ENCODE measurements around the gene INPP5A. TPM values are rescaled to one million over a fixed set of nuclear protein-coding genes. Genes with fewer than 3 reads are reported as not detected.

INPP5A gene
- total RNA-seq, 1 donor from 2014 or later, result 14.2 TPM

- H3K4me1 ChIP-seq, result peaks cover 14% of the 10 kb centered on the region
- Mint-ChIP-seq H3K9me3 (no peaks in the 10 kb centered on the region), H3K4me1 (peaks cover 9% of the 10 kb centered on the region), H3K27me3 (ENCODE audit: insufficient read depth, low read depth) (peaks cover 3% of the 10 kb centered on the region), H3K27ac (no peak overlapping the region), H3K4me3 (no peak overlapping the region), H3K36me3 (no peaks in the 10 kb centered on the region)
- H3K4me2 ChIP-seq, result peak overlapping the region; percentile 27
- no peak overlapping the region for H3K27ac ChIP-seq
- peaks cover 2% of the 10 kb centered on the region for H4K20me1 ChIP-seq (ENCODE audit: low read depth)
- no peak overlapping the region for H2AFZ ChIP-seq (replicated peaks)
- H3K9ac ChIP-seq, result peak overlapping the region; percentile 1
- H3K9me3 ChIP-seq (ENCODE audit: low read depth), result no peaks in the 10 kb centered on the region
- TF ChIP-seq EZH2phosphoT487 (IDR thresholded peaks at IDR 0.05) (no peak), EZH2 (IDR thresholded peaks at IDR 0.05) (no peak), CTCF (IDR thresholded peaks at IDR 0.05) (no peak)
- H3K79me2 ChIP-seq (ENCODE audit: low read depth), result no peaks in the 10 kb centered on the region
- no peak for DNase-seq (ENCODE audit: low spot score)
- no peaks in the 10 kb centered on the region for H3K36me3 ChIP-seq
- H3F3A ChIP-seq (ENCODE audit: low read depth), result no peaks in the 10 kb centered on the region
- no peaks in the 10 kb centered on the region for H3K27me3 ChIP-seq
- H3K4me3 ChIP-seq, result no peak overlapping the region
Measured at GRCh38 chr10:132648072-132648850, 110.7 kb downstream of the INPP5A start.

- Mint-ChIP-seq H3K27ac (no peak overlapping the region), H3K4me1 (peaks cover 9% of the 10 kb centered on the region)
Measured at GRCh38 chr10:132648851-132649528, 111.4 kb downstream of the INPP5A start.

DNA sequence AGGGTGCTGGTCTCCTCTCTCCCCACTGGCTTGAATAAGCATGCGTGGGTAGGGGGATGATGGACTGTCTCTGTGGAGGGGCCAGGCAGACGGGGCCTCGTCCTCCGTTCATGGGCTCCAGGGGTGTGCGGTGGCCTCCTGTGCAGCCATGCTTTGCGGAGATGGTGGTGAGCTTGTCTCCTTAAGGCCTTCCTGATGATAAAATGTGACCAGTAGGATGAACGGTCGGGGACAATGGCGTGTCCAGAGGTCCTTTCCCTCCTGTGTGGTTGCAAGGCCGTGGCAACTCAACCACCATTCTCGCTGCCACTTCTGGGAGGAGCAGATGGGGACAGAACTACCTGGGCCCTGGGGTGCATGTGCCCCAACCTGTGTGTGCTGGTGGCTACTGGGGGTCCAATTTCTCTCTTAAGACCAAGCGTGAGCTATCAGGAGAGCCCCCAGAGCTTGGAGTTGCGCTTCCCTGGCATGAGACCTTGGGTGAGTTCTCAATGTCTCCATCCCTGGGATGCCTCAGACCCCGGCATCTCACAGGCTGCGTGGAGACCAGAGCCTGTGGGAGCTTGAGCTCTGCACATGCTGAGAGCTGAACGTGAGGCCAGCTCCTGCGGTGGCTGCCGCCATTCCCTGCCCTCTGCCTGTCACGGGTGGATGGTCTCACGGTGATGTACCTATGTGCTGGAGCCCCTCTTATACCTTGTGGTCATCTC, 112.2 kb downstream of the INPP5A start:
- TF ChIP-seq EZH2 (IDR thresholded peaks at IDR 0.05) (no peak), CTCF (IDR thresholded peaks at IDR 0.05) (no peak), EZH2phosphoT487 (IDR thresholded peaks at IDR 0.05) (no peak)
- Histone ChIP-seq H3K36me3 (no peaks in the 10 kb centered on the region), H3K9me3 (ENCODE audit: low read depth) (no peaks in the 10 kb centered on the region)

More at GRCh38 chr10:132648851-132649528, 111.4 kb downstream of the INPP5A start:
- no peak for DNase-seq (ENCODE audit: low spot score)
- no peaks in the 10 kb centered on the region for H3K27me3 ChIP-seq
- no peak overlapping the region for H2AFZ ChIP-seq (replicated peaks)
- Mint-ChIP-seq H3K4me3 (no peak overlapping the region), H3K36me3 (no peaks in the 10 kb centered on the region), H3K27me3 (ENCODE audit: insufficient read depth, low read depth) (peaks cover 3% of the 10 kb centered on the region), H3K9me3 (no peaks in the 10 kb centered on the region)
- H3K4me1 ChIP-seq, result peaks cover 14% of the 10 kb centered on the region
- no peaks in the 10 kb centered on the region for H3F3A ChIP-seq (ENCODE audit: low read depth)
- H3K9ac ChIP-seq, result peak overlapping the region; percentile 1
- H3K36me3 ChIP-seq, result no peaks in the 10 kb centered on the region
- no peak overlapping the region for H3K4me3 ChIP-seq
- no peak overlapping the region for H3K27ac ChIP-seq
- no peaks in the 10 kb centered on the region for H3K9me3 ChIP-seq (ENCODE audit: low read depth)
- no peaks in the 10 kb centered on the region for H3K79me2 ChIP-seq (ENCODE audit: low read depth)
- no peak for TF ChIP-seq EZH2phosphoT487 (IDR thresholded peaks at IDR 0.05)
- TF ChIP-seq CTCF (IDR thresholded peaks at IDR 0.05), result no peak
- TF ChIP-seq EZH2 (IDR thresholded peaks at IDR 0.05), result no peak
- H4K20me1 ChIP-seq (ENCODE audit: low read depth), result peaks cover 6% of the 10 kb centered on the region
- peak overlapping the region; percentile 27 for H3K4me2 ChIP-seq

More for the DNA sequence above, 112.2 kb downstream of the INPP5A start:
- Histone ChIP-seq H3K27me3 (no peaks in the 10 kb centered on the region), H3F3A (ENCODE audit: low read depth) (no peaks in the 10 kb centered on the region), H2AFZ (replicated peaks) (no peak overlapping the region), H4K20me1 (ENCODE audit: low read depth) (peaks cover 13% of the 10 kb centered on the region), H3K9ac (no peak overlapping the region), H3K79me2 (ENCODE audit: low read depth) (no peaks in the 10 kb centered on the region), H3K4me3 (no peak overlapping the region), H3K27ac (no peak overlapping the region), H3K4me1 (peaks cover 14% of the 10 kb centered on the region), H3K4me2 (no peak overlapping the region)
- no peaks in the 10 kb centered on the region for H3K36me3 Mint-ChIP-seq
- H3K4me1 Mint-ChIP-seq, result peaks cover 12% of the 10 kb centered on the region
- peaks cover 3% of the 10 kb centered on the region for H3K27me3 Mint-ChIP-seq (ENCODE audit: insufficient read depth, low read depth)
- H3K4me3 Mint-ChIP-seq, result no peak overlapping the region
- no peaks in the 10 kb centered on the region for H3K9me3 Mint-ChIP-seq
- no peak for DNase-seq (ENCODE audit: low spot score)
- no peak overlapping the region for H3K27ac Mint-ChIP-seq
